Large intestine (tissue), 3 donors: ENCODE results near the gene RAB39B. TPM values are rescaled to one million over a fixed set of nuclear protein-coding genes. Genes with fewer than 3 reads are reported as not detected.
"Not testable (repeated sequence)": the region's sequence is repeated elsewhere in the genome, so short reads cannot be mapped to it uniquely, and the experiment has no call there.

Source experiments
- DNase-seq, 2 donors: peaks; one replicate each; pipeline versions ENCODE4 v3.0.0 to v3.0.0-alpha.2; 2013
- H3K27ac ChIP-seq: one replicate; pipeline ENCODE4 v1.5.1; 2013; ENCODE audit warnings: low read length
- H3K27me3 ChIP-seq: 2 replicates; pipeline ENCODE4 v1.6.1; 2013; ENCODE audit warnings: low read length; ENCODE audit not compliant: control insufficient read depth, insufficient read depth
- H3K36me3 ChIP-seq: 2 replicates; pipeline ENCODE4 v1.6.1; 2013; ENCODE audit warnings: low read length; ENCODE audit not compliant: control insufficient read depth, insufficient read depth
- H3K4me1 ChIP-seq: one replicate; pipeline ENCODE4 v1.6.1; 2013; ENCODE audit warnings: low read length; ENCODE audit not compliant: control insufficient read depth, insufficient read depth
- H3K4me3 ChIP-seq: one replicate; pipeline ENCODE4 v1.5.1; 2013; ENCODE audit warnings: low read length
- H3K9me3 ChIP-seq: one replicate; pipeline ENCODE4 v1.6.1; 2013; ENCODE audit warnings: mild to moderate bottlenecking, low read depth, low read length, moderate library complexity; ENCODE audit not compliant: control insufficient read depth
- WGBS: methylation state at CpG from one replicate; pipeline ENCODE4 v1.1.5; 2013; ENCODE audit warnings: low lambda C conversion rate; ENCODE audit not compliant: insufficient coverage; 5-methylcytosine and 5-hydroxymethylcytosine counted together
- polyA plus RNA-seq: library from polyadenylated mRNA; unstranded; fragments of 120-200 nt; gene quantifications from one replicate; pipeline ENCODE4 v1.2.1, GENCODE V29; 2013

Gene RAB39B
- polyA plus RNA-seq, 1 donor = 1.6 TPM

- Histone ChIP-seq H3K36me3 (no peaks in the 10 kb centered on the region), H3K27me3 (no peaks in the 10 kb centered on the region), H3K27ac (no peak overlapping the region), H3K9me3 (no peaks in the 10 kb centered on the region), H3K4me1 (no peaks in the 10 kb centered on the region), H3K4me3 (no peak overlapping the region)
- WGBS = no CpG with 5 or more reads among the region's 4 CpGs
- no peak for DNase-seq
Observed at GRCh38 chrX:155247497-155247896, 16.8 kb downstream of the RAB39B start.

- no CpG with 5 or more reads among the region's 1 CpG for whole genome bisulfite sequencing
- no peaks in the 10 kb centered on the region for H3K4me1 ChIP-seq
- H3K4me3 ChIP-seq = no peak overlapping the region
- H3K9me3 ChIP-seq = no peaks in the 10 kb centered on the region
- H3K36me3 ChIP-seq = no peaks in the 10 kb centered on the region
- H3K27me3 ChIP-seq = no peaks in the 10 kb centered on the region
- H3K27ac ChIP-seq = no peak overlapping the region
- DNase-seq = no peak
Observed at GRCh38 chrX:155246748-155247147, 17.5 kb downstream of the RAB39B start.

- no peak for DNase-seq
- WGBS = no CpG with 5 or more reads among the region's 5 CpGs
- H3K9me3 ChIP-seq = no peaks in the 10 kb centered on the region
Observed at GRCh38 chrX:155242300-155242699, 22.0 kb downstream of the RAB39B start.

GRCh38 chrX:155237719-155238118 lies 26.6 kb downstream of the RAB39B start:
- Histone ChIP-seq H3K9me3 (no peaks in the 10 kb centered on the region), H3K4me1 (no peaks in the 10 kb centered on the region), H3K36me3 (peaks cover 15% of the 10 kb centered on the region), H3K27ac (no peak overlapping the region), H3K4me3 (no peak overlapping the region), H3K27me3 (no peaks in the 10 kb centered on the region)
- no CpG with 5 or more reads among the region's 5 CpGs for WGBS
- no peak for DNase-seq

More at GRCh38 chrX:155242300-155242699, 22.0 kb downstream of the RAB39B start:
- Histone ChIP-seq H3K27ac (no peak overlapping the region), H3K36me3 (peaks cover 7% of the 10 kb centered on the region), H3K27me3 (no peaks in the 10 kb centered on the region), H3K4me3 (no peak overlapping the region), H3K4me1 (no peaks in the 10 kb centered on the region)

DNA sequence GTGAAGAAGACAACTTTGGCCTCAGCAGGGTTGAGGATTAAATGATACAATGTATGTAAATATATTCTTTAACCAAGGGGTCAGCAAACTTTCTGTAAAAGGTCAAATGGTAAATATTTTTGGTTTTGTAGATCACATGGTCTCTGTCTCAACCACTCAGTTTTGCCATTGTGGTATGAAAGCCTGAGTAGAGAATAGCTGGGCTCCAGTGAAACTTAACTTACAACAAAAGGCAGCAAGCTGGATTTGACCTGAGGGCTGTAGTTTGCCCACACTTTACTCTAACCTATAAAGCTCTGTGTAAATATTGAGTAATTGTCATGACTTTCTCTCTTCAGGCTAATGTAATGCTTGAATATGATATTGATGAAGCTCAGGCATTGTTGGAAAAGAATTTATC lies 28.4 kb downstream of the RAB39B start:
- no peaks in the 10 kb centered on the region for H3K9me3 ChIP-seq
- H3K27ac ChIP-seq = no peak overlapping the region
- no peak overlapping the region for H3K4me3 ChIP-seq
- no peak for DNase-seq
- no peaks in the 10 kb centered on the region for H3K27me3 ChIP-seq
- H3K36me3 ChIP-seq = peaks cover 19% of the 10 kb centered on the region
- no peaks in the 10 kb centered on the region for H3K4me1 ChIP-seq

GRCh38 chrX:155231163-155231562 lies 33.1 kb downstream of the RAB39B start:
- DNase-seq = no peak
- H3K9me3 ChIP-seq = no peaks in the 10 kb centered on the region

DNA sequence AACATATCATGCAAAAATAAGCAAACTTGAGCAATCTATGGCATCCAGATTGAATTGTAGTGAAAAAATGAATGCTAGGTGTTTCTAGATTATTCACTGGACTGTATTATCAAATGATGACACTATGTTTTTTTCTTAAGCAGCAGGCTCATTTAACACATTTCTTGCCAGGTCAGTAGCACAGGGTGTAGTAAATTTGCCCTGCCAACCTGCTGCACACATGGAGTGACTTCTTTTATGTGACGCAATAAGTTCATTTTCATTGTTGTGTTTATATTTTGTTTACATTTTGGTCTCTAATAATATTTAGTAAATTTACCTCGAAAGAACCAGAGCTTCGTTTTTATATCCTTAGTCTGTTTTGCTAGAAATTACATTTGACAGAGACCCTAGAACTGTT lies 38.5 kb downstream of the RAB39B start:
- WGBS = no CpG with 5 or more reads among the region's 3 CpGs
- H3K4me3 ChIP-seq = no peak overlapping the region
- no peak for DNase-seq
- H3K27ac ChIP-seq = no peak overlapping the region
- peaks cover 3% of the 10 kb centered on the region for H3K9me3 ChIP-seq
- H3K4me1 ChIP-seq = no peaks in the 10 kb centered on the region
- no peaks in the 10 kb centered on the region for H3K27me3 ChIP-seq
- peaks cover 14% of the 10 kb centered on the region for H3K36me3 ChIP-seq

More at GRCh38 chrX:155231163-155231562, 33.1 kb downstream of the RAB39B start:
- H3K27me3 ChIP-seq = no peaks in the 10 kb centered on the region
- H3K4me3 ChIP-seq = no peak overlapping the region
- peaks cover 15% of the 10 kb centered on the region for H3K36me3 ChIP-seq
- H3K4me1 ChIP-seq = no peaks in the 10 kb centered on the region
- H3K27ac ChIP-seq = no peak overlapping the region

DNA sequence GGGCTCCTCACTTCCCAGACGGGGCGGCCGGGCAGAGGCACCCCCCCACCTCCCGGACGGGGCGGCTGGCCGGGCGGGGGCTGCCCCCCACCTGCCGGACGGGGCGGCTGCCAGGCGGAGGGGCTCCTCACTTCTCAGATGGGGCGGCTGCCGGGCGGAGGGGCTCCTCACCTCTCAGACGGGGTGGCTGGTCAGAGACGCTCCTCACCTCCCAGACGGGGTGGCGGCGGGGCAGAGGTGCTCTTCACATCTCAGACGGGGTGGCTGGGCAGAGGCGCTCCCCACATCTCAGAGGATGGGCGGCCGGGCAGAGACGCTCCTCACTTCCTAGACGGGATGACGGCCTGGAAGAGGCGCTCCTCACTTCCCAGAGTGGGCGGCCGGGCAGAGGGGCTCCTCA lies 40.5 kb downstream of the RAB39B start:
- H3K4me3 ChIP-seq, H3K9me3 ChIP-seq, DNase-seq, H3K27ac ChIP-seq, H3K4me1 ChIP-seq, H3K27me3 ChIP-seq: not testable (repeated sequence)
- peaks cover 11% of the 10 kb centered on the region for H3K36me3 ChIP-seq
- WGBS = no CpG with 5 or more reads among the region's 30 CpGs

DNA sequence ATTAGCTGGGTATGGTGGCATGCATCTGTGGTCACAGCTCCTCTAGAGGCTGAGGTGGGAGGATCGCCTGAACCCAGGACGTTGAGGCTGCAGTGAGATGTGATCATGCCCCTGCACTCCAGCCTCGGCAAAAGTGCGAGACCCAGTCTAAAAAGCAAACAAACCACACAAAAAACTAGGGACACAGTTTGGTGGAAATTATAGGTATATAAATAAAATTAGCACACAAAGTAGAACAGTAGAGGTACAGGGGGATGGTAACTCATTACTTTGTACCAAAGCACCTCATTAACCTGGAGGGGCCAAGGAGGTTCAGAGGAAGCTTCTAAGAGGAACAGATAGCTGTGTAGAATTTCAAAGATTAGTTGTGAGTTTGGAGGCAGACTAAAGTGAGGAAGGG lies 42.9 kb downstream of the RAB39B start:
- H3K9me3 ChIP-seq = peaks cover 3% of the 10 kb centered on the region
- no peak for DNase-seq
- H3K4me3 ChIP-seq = no peak overlapping the region
- no CpG with 5 or more reads among the region's 4 CpGs for WGBS
- peaks cover 6% of the 10 kb centered on the region for H3K36me3 ChIP-seq
- H3K4me1 ChIP-seq = peaks cover 5% of the 10 kb centered on the region
- H3K27me3 ChIP-seq = no peaks in the 10 kb centered on the region
- no peak overlapping the region for H3K27ac ChIP-seq

DNA sequence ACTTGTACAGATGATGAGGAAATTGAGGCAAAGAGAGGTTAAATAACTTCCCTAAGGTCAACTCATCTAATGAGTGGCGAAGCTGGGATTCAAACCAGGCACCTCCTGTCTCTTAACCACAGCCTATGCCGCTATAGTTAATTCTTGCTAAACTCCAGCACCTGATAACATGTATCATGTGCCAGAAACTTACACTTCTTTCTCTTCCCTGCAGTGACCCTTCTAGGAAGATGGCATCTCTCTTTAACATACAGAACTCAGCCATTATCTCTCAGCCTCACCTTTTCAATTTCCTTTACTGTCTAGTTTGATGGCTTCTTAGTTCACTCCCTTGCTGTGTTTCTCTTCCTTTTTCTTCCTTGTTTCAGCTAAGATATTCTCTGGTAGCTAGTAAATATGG lies 45.5 kb downstream of the RAB39B start:
- peaks cover 6% of the 10 kb centered on the region for H3K36me3 ChIP-seq
- DNase-seq = no peak
- no CpG with 5 or more reads among the region's 2 CpGs for WGBS
- H3K4me3 ChIP-seq = no peak overlapping the region
- H3K27ac ChIP-seq = no peak overlapping the region
- peaks cover 1% of the 10 kb centered on the region for H3K9me3 ChIP-seq
- peaks cover 5% of the 10 kb centered on the region for H3K4me1 ChIP-seq
- no peaks in the 10 kb centered on the region for H3K27me3 ChIP-seq

GRCh38 chrX:155216940-155217440 lies 47.3 kb downstream of the RAB39B start:
- 0% methylated on average over 2 of the region's 11 CpGs for WGBS
- H3K4me1 ChIP-seq = peaks cover 5% of the 10 kb centered on the region
- peak overlapping the region; percentile 79 for H3K4me3 ChIP-seq
- H3K27ac ChIP-seq = peak overlapping the region; percentile 74
- DNase-seq = no peak
- no peaks in the 10 kb centered on the region for H3K9me3 ChIP-seq
- peaks cover 3% of the 10 kb centered on the region for H3K36me3 ChIP-seq
- H3K27me3 ChIP-seq = no peaks in the 10 kb centered on the region
